T-cell (primary cell): Measurements from ENCODE around the gene BLMH. TPM values are rescaled to one million over a fixed set of nuclear protein-coding genes. Genes with fewer than 3 reads are reported as not detected.

Experiments used
- ATAC-seq, 4 experiments: fragments of 200-7000 bp in 3 of 4; fragments of 150-1000 bp in 1 of 4; cut with Tn5 transposase; replicated peaks in 1 of 4; 1 replicate in 3 of 4; 2 replicates in 1 of 4; pipeline ENCODE4 v1.10.0; 2021; ENCODE audit warnings: moderate library complexity in 3 of 4, mild to moderate bottlenecking in 2 of 4, moderate number of reproducible peaks in 1 of 4
- CTCF ChIA-PET, 2 donors: fragments of 300-600 bp; sonication (Branson Sonifier 250); formaldehyde crosslinking; loops; one replicate each; lab custom pipeline; 2022; ENCODE audit warnings: antibody characterized with exemption in 2 of 2; lab: Charles Lee
- POLR2A ChIA-PET, 2 donors: fragments of 300-600 bp; sonication (Branson Sonifier 250); formaldehyde crosslinking; loops; one replicate each; lab custom pipeline; 2022; ENCODE audit warnings: antibody characterized with exemption in 2 of 2; lab: Charles Lee
- DNase-seq, 35 experiments: peaks; one replicate each; pipeline versions ENCODE4 v3.0.0 to v3.0.0-alpha.2; 2013 to 2023
- H3K27ac ChIP-seq: one replicate; pipeline ENCODE4 v1.5.1; 2013; ENCODE audit warnings: low read length
- H3K27me3 ChIP-seq, 2 experiments: replicated peaks in 1 of 2; 1 replicate in 1 of 2; 2 replicates in 1 of 2; pipeline versions ENCODE4 v1.6.1 to v1.7.0; 2013; ENCODE audit warnings: low read length in 1 of 2, mixed read lengths in 1 of 2; ENCODE audit not compliant: control insufficient read depth in 2 of 2, insufficient read depth in 2 of 2; ENCODE audit errors: extremely low read depth in 1 of 2
- H3K36me3 ChIP-seq, 2 donors: 1 replicate in 1 of 2; 2 replicates in 1 of 2; pipeline versions ENCODE4 v1.6.1 to v1.7.0; 2013; ENCODE audit warnings: low read length in 1 of 2; ENCODE audit not compliant: control insufficient read depth in 2 of 2, insufficient read depth in 1 of 2; ENCODE audit errors: extremely low read depth in 1 of 2
- H3K4me1 ChIP-seq, 2 experiments: 1 replicate in 1 of 2; 2 replicates in 1 of 2; pipeline versions ENCODE4 v1.6.1 to v1.7.0; 2013; ENCODE audit warnings: low read length in 2 of 2, mixed read lengths in 1 of 2; ENCODE audit not compliant: insufficient read depth in 2 of 2, control insufficient read depth in 1 of 2; ENCODE audit errors: extremely low read depth in 1 of 2
- H3K4me3 ChIP-seq, 2 donors: 1 replicate in 1 of 2; 2 replicates in 1 of 2; pipeline versions ENCODE4 v1.5.1 to v1.7.0; 2013; ENCODE audit warnings: mild to moderate bottlenecking in 2 of 2, low read length in 1 of 2, moderate library complexity in 1 of 2; ENCODE audit not compliant: control insufficient read depth in 1 of 2; ENCODE audit errors: extremely low read depth in 1 of 2
- H3K9me3 ChIP-seq: 2 replicates; pipeline ENCODE4 v1.7.0; 2013
- H3K27ac Mint-ChIP-seq, 2 donors: one replicate each; pipeline ENCODE4 v1.8.0; 2020 to 2021; ENCODE audit warnings: mild to moderate bottlenecking in 2 of 2, mixed read lengths in 2 of 2
- H3K27me3 Mint-ChIP-seq, 2 donors: one replicate each; pipeline ENCODE4 v1.8.0; 2021 to 2022; ENCODE audit warnings: mixed read lengths in 2 of 2
- H3K36me3 Mint-ChIP-seq: one replicate; pipeline ENCODE4 v1.8.0; 2021; ENCODE audit warnings: mixed read lengths
- H3K4me1 Mint-ChIP-seq, 3 donors: one replicate each; pipeline ENCODE4 v1.8.0; 2020 to 2022; ENCODE audit warnings: mixed read lengths in 3 of 3, mild to moderate bottlenecking in 1 of 3
- H3K4me3 Mint-ChIP-seq, 3 donors: one replicate each; pipeline ENCODE4 v1.8.0; 2020 to 2022; ENCODE audit warnings: mild to moderate bottlenecking in 3 of 3, mixed read lengths in 3 of 3, moderate library complexity in 3 of 3
- H3K9me3 Mint-ChIP-seq, 3 donors: one replicate each; pipeline ENCODE4 v1.8.0; 2020 to 2022; ENCODE audit warnings: mixed read lengths in 3 of 3
- WGBS: methylation state at CpG from one replicate; pipeline ENCODE4 v1.1.5; 2013; ENCODE audit warnings: missing lambda C conversion rate; ENCODE audit not compliant: insufficient coverage; 5-methylcytosine and 5-hydroxymethylcytosine counted together
- total RNA-seq, 35 experiments: library from RNA in 6 of 35; stranded (reverse) in 6 of 35; fragments of 120-200 nt in 1 of 35; gene quantifications; one replicate each; pipeline versions ENCODE4 v1.2.1 to v1.2.4 and lab custom pipeline; 2013 to 2026

BLMH gene
- total RNA-seq, 5 donors from 2014 or later (not counting 1 experiment from before 2014, with no cell fraction given), result 38.8 to 60.2 (median 47.4) TPM

- DNase-seq, result no peak
- no peak overlapping the region for H3K27ac Mint-ChIP-seq
- H3K4me3 Mint-ChIP-seq, result no peak overlapping the region
- H3K27me3 Mint-ChIP-seq, result no peaks in the 10 kb centered on the region
- H3K27ac ChIP-seq, result no peak overlapping the region
- POLR2A ChIA-PET, result no interaction called here
- ATAC-seq, result no peak
- H3K4me3 ChIP-seq, result no peak overlapping the region
- CTCF ChIA-PET, result no interaction called here
- H3K27me3 ChIP-seq, result no peaks in the 10 kb centered on the region
- H3K9me3 ChIP-seq, result no peaks in the 10 kb centered on the region
- H3K4me1 ChIP-seq, result no peaks in the 10 kb centered on the region
- H3K36me3 Mint-ChIP-seq, result no peaks in the 10 kb centered on the region
- H3K36me3 ChIP-seq, result no peaks in the 10 kb centered on the region
- no peaks in the 10 kb centered on the region for H3K9me3 Mint-ChIP-seq
- peaks cover 0 to 15% (median 0%) of the 10 kb centered on the region in 3 donors for H3K4me1 Mint-ChIP-seq
- no CpG with 5 or more reads among the region's 1 CpG for WGBS
Observed at GRCh38 chr17:30314474-30314873, 22.7 kb upstream of the BLMH start.

DNA sequence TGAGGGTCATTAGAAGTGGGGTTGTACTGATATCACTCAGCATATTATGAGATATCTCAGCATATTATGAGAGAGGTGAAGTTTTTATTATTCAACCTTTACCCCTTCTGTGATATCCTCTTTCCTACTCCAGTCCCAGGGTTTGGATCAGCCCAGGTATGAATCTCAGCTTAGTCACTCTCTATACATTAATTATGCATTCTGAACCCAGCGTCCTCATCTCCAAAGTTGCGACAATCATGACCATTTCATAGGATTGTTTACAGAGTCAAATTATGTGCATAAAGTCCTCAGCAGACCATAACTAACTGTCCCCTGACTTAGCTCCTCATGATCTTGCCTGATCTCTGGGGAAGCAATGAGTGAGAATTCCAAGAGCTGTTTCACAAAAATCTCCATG lies 20.5 kb upstream of the BLMH start:
- H3K27ac Mint-ChIP-seq, result no peak overlapping the region

DNA sequence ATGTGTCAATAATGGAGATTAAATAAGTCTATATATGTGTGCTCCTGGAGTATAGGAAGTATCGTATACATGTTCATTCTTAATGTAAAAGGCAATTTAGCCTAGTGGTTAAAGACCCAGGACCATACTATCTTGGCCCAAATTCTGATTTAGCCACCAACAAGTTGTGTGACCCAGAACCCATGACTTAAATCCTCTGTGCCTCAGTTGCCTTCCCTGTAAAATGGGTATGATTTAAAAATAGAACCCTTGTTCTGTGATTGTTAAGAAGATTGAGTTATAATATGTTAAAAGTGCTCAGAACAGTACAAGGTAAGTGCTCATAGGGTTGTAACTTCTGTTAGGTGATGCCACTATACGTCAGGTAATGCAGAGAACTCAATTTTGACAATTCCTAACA lies 18.8 kb upstream of the BLMH start:
- no peak overlapping the region for H3K4me3 ChIP-seq
- WGBS, result no CpG with 5 or more reads among the region's 2 CpGs
- H3K27ac Mint-ChIP-seq, result no peak overlapping the region
- no peaks in the 10 kb centered on the region for H3K36me3 ChIP-seq
- no peak for ATAC-seq
- H3K4me1 ChIP-seq, result no peaks in the 10 kb centered on the region
- no peak for DNase-seq
- H3K9me3 ChIP-seq, result no peaks in the 10 kb centered on the region
- H3K27me3 ChIP-seq, result peaks cover 0 to 4% of the 10 kb centered on the region in 2 experiments
- POLR2A ChIA-PET, result no interaction called here
- CTCF ChIA-PET, result no interaction called here
- H3K36me3 Mint-ChIP-seq, result no peaks in the 10 kb centered on the region
- no peak overlapping the region for H3K4me3 Mint-ChIP-seq
- H3K9me3 Mint-ChIP-seq, result no peaks in the 10 kb centered on the region
- H3K27me3 Mint-ChIP-seq, result no peaks in the 10 kb centered on the region
- no peak overlapping the region for H3K27ac ChIP-seq
- peaks cover 0 to 5% (median 0%) of the 10 kb centered on the region in 3 donors for H3K4me1 Mint-ChIP-seq

More for the DNA sequence above, 20.5 kb upstream of the BLMH start:
- no peak overlapping the region for H3K4me3 ChIP-seq
- no peak for DNase-seq
- Mint-ChIP-seq H3K4me1 (peaks cover 0 to 13% (median 0%) of the 10 kb centered on the region in 3 donors), H3K9me3 (no peaks in the 10 kb centered on the region), H3K4me3 (no peak overlapping the region), H3K27me3 (no peaks in the 10 kb centered on the region), H3K36me3 (no peaks in the 10 kb centered on the region)
- ChIA-PET POLR2A (no interaction called here), CTCF (no interaction called here)
- H3K36me3 ChIP-seq, result no peaks in the 10 kb centered on the region
- H3K9me3 ChIP-seq, result no peaks in the 10 kb centered on the region
- no peaks in the 10 kb centered on the region for H3K4me1 ChIP-seq
- WGBS, result no CpG with 5 or more reads among the region's 2 CpGs
- no peak overlapping the region for H3K27ac ChIP-seq
- H3K27me3 ChIP-seq, result peaks cover 0 to 3% of the 10 kb centered on the region in 2 experiments
- ATAC-seq, result no peak

DNA sequence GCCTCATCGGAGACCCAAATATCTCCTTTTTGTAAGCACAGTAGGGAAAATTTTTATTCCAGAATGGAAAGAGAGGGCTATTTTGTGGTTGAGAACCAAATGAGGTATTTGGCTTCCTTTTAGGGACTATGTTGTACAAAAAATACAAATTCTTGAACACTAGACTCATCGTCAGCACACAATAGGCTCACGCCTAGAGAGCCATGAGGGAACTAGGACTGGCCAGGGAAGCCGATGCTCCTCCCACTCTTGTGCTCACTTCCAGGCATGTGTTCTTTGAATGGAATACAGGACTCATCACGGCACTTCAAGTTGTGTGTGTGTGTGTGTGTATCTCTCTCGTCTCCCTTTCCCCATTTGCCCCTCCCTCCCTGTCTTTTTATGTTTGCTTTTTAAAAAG lies 17.8 kb upstream of the BLMH start:
- H3K27me3 Mint-ChIP-seq, result no peaks in the 10 kb centered on the region
- Histone ChIP-seq H3K36me3 (no peaks in the 10 kb centered on the region), H3K9me3 (no peaks in the 10 kb centered on the region), H3K4me1 (no peaks in the 10 kb centered on the region), H3K27me3 (peaks cover 0 to 6% of the 10 kb centered on the region in 2 experiments), H3K27ac (no peak overlapping the region), H3K4me3 (no peak overlapping the region)
- ChIA-PET CTCF (no interaction called here), POLR2A (no interaction called here)
- H3K4me3 Mint-ChIP-seq, result no peak overlapping the region
- WGBS, result 93% methylated on average over 3 of the region's 6 CpGs
- H3K36me3 Mint-ChIP-seq, result no peaks in the 10 kb centered on the region
- ATAC-seq, result no peak
- H3K27ac Mint-ChIP-seq, result no peak overlapping the region
- H3K4me1 Mint-ChIP-seq, result peaks cover 0 to 2% (median 0%) of the 10 kb centered on the region in 3 donors
- no peaks in the 10 kb centered on the region for H3K9me3 Mint-ChIP-seq
- no peak for DNase-seq

DNA sequence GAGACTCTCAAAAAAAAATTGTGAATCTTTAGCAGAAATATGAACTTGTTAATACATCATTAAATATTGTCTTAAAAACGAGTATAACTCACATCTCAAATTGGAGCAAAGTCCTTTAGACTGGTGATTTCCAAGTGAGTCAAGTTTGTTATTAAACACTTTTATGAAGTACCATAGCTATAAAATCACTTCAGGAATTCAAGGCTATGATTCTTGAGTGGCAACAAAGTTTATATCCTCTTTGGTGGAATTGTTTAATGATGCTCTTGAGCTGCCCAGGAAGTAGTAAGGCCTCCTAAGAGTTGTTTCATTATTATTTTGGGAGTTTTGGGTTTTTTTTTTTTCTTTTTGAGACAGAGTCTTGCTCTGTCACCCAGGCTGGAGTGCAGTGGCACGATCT lies 16.7 kb upstream of the BLMH start:
- Histone ChIP-seq H3K27ac (no peak overlapping the region), H3K36me3 (no peaks in the 10 kb centered on the region), H3K4me3 (no peak overlapping the region), H3K9me3 (no peaks in the 10 kb centered on the region), H3K4me1 (no peaks in the 10 kb centered on the region), H3K27me3 (peaks cover 0 to 6% of the 10 kb centered on the region in 2 experiments)
- H3K36me3 Mint-ChIP-seq, result no peaks in the 10 kb centered on the region
- no peaks in the 10 kb centered on the region for H3K9me3 Mint-ChIP-seq
- ATAC-seq, result no peak
- H3K27ac Mint-ChIP-seq, result no peak overlapping the region
- CTCF ChIA-PET, result interaction anchor here in 1 of 2 donors (0.6 to 0.7 kb wide), 2 partner anchors 13 to 531 kb away, joined by 3 read pairs; no protein-coding TSS in a partner anchor
- no peaks in the 10 kb centered on the region for H3K27me3 Mint-ChIP-seq
- peaks cover 0 to 2% (median 0%) of the 10 kb centered on the region in 3 donors for H3K4me1 Mint-ChIP-seq
- POLR2A ChIA-PET, result no interaction called here
- DNase-seq, result no peak
- H3K4me3 Mint-ChIP-seq, result no peak overlapping the region
- WGBS, result 86% methylated on average over 1 of the region's 2 CpGs

- no peak overlapping the region for H3K4me3 Mint-ChIP-seq
- no peaks in the 10 kb centered on the region for H3K27me3 Mint-ChIP-seq
- DNase-seq (no peak), ATAC-seq (no peak)
- WGBS, result 83% methylated on average over 1 of the region's 3 CpGs
- peaks cover 3% of the 10 kb centered on the region for H3K36me3 Mint-ChIP-seq
- no peaks in the 10 kb centered on the region for H3K36me3 ChIP-seq
- H3K4me3 ChIP-seq, result no peak overlapping the region
- POLR2A ChIA-PET, result interaction anchor here in 1 of 2 donors (0.6 kb wide), 1 partner anchor 172 kb away, joined by 6 read pairs; no protein-coding TSS in a partner anchor
- H3K27ac ChIP-seq, result no peak overlapping the region
- H3K27me3 ChIP-seq, result peaks cover 0 to 6% of the 10 kb centered on the region in 2 experiments
- H3K4me1 Mint-ChIP-seq, result peaks cover 0 to 15% (median 0%) of the 10 kb centered on the region in 3 donors
- H3K9me3 Mint-ChIP-seq, result peaks cover 0 to 4% (median 0%) of the 10 kb centered on the region in 3 donors
- H3K9me3 ChIP-seq, result no peaks in the 10 kb centered on the region
- H3K4me1 ChIP-seq, result no peaks in the 10 kb centered on the region
- H3K27ac Mint-ChIP-seq, result no peak overlapping the region
- CTCF ChIA-PET, result interaction anchor here in 1 of 2 donors (0.6 to 0.7 kb wide), 3 partner anchors 40 to 397 kb away, joined by 3 to 4 read pairs (median 4); no protein-coding TSS in a partner anchor
Observed at GRCh38 chr17:30304778-30305177, 13.0 kb upstream of the BLMH start.
